ENCODE measurements around the gene FEM1B. TPM values are rescaled to one million over a fixed set of nuclear protein-coding genes. Genes with fewer than 3 reads are reported as not detected.

Gene FEM1B
- total RNA-seq, 1 experiment from 2014 or later = 23.3 TPM

Other genes with a start within 250 kb of the FEM1B start
- gene PIAS1, start 223.4 kb upstream of the FEM1B start, total RNA-seq (2014; rRNA removed; shearing (Covaris generic)) = 13.3 and 15.8 TPM in 2 replicates
- 0.58 and 1.7 TPM in 2 replicates for gene CALML4, start 72.4 kb upstream of the FEM1B start, total RNA-seq (2014; rRNA removed; shearing (Covaris generic))
- gene CLN6, start 48.0 kb upstream of the FEM1B start, total RNA-seq (2014; rRNA removed; shearing (Covaris generic)) = 21.9 and 30.6 TPM in 2 replicates
- gene ITGA11, start 154.4 kb downstream of the FEM1B start, total RNA-seq (2014; rRNA removed; shearing (Covaris generic)) = 0.41 and 0.66 TPM in 2 replicates